Hepatocyte (in vitro differentiated cells): ENCODE measurements around the gene LIX1. TPM values are rescaled to one million over a fixed set of nuclear protein-coding genes. Genes with fewer than 3 reads are reported as not detected.

Experiments used
- DNase-seq: peaks from one replicate; pipeline ENCODE4 v3.0.0-alpha.2; 2016; ENCODE audit warnings: low spot score
- H2AFZ ChIP-seq: fragments of 200-600 bp; sonication (generic); 2 replicates; pipeline ENCODE4 v1.6.0; 2016; ENCODE audit warnings: antibody characterized with exemption, mild to moderate bottlenecking
- H3K27ac ChIP-seq: fragments of 200-600 bp; sonication (generic); 2 replicates; pipeline ENCODE4 v1.5.1; 2016; ENCODE audit warnings: mild to moderate bottlenecking
- H3K27me3 ChIP-seq: fragments of 200-600 bp; sonication (generic); 2 replicates; pipeline ENCODE4 v1.6.1; 2016
- H3K36me3 ChIP-seq: fragments of 200-600 bp; sonication (generic); replicated peaks from 2 replicates; pipeline ENCODE4 v1.5.1; 2016; ENCODE audit warnings: low read depth; ENCODE audit not compliant: insufficient read depth
- H3K4me1 ChIP-seq: fragments of 200-600 bp; sonication (generic); 2 replicates; pipeline ENCODE4 v1.5.1; 2016; ENCODE audit warnings: mild to moderate bottlenecking, moderate library complexity; ENCODE audit not compliant: insufficient read depth
- H3K4me2 ChIP-seq: fragments of 200-600 bp; sonication (generic); 2 replicates; pipeline ENCODE4 v1.6.0; 2016
- H3K4me3 ChIP-seq: fragments of 200-600 bp; sonication (generic); 2 replicates; pipeline ENCODE4 v1.5.1; 2016; ENCODE audit warnings: mild to moderate bottlenecking
- H3K79me2 ChIP-seq: fragments of 200-600 bp; sonication (generic); 2 replicates; pipeline ENCODE4 v1.6.0; 2017; ENCODE audit warnings: mild to moderate bottlenecking
- H3K9me2 ChIP-seq: fragments of 200-600 bp; sonication (generic); replicated peaks from 2 replicates; pipeline ENCODE4 v1.6.0; 2017; ENCODE audit warnings: mild to moderate bottlenecking; ENCODE audit not compliant: insufficient read depth
- H3K9me3 ChIP-seq: fragments of 200-600 bp; sonication (generic); 2 replicates; pipeline ENCODE4 v1.5.1; 2016; ENCODE audit warnings: low read depth, mild to moderate bottlenecking
- H4K20me1 ChIP-seq: fragments of 200-600 bp; sonication (generic); 2 replicates; pipeline ENCODE4 v1.6.0; 2016; ENCODE audit warnings: mild to moderate bottlenecking; ENCODE audit not compliant: insufficient read depth, poor library complexity, severe bottlenecking
- CTCF ChIP-seq: fragments of 200-600 bp; sonication (generic); IDR thresholded peaks from 2 replicates; pipeline ENCODE4 v1.5.1; 2016; ENCODE audit warnings: antibody characterized with exemption, mild to moderate bottlenecking; ENCODE audit not compliant: poor library complexity
- EZH2 ChIP-seq: fragments of 200-600 bp; sonication (generic); IDR thresholded peaks from 2 replicates; pipeline ENCODE4 v1.6.1; 2016; ENCODE audit warnings: antibody characterized with exemption, mild to moderate bottlenecking, borderline replicate concordance
- EZH2phosphoT487 ChIP-seq: fragments of 200-600 bp; sonication (generic); IDR thresholded peaks from one replicate; pipeline ENCODE4 v1.6.1; 2018; ENCODE audit warnings: antibody characterized with exemption, mild to moderate bottlenecking, low read depth, moderate library complexity; ENCODE audit not compliant: unreplicated experiment, severe bottlenecking
- WGBS: methylation state at CpG from one replicate; pipeline ENCODE4 v1.1.6; 2016; ENCODE audit warnings: low lambda C conversion rate; ENCODE audit errors: missing lambda C conversion rate; 5-methylcytosine and 5-hydroxymethylcytosine counted together
- polyA plus RNA-seq: library from polyadenylated mRNA; unstranded; fragments of >200 nt; fragmentation: Nextera tagmentation; extraction: Ambion mirVana; gene quantifications from 2 replicates; pipeline ENCODE4 v1.2.1, GENCODE V29; 2016
- total RNA-seq: library from RNA; depleted of rRNA; stranded (reverse); fragments of >200 nt; gene quantifications from 2 replicates; pipeline ENCODE4 v1.2.3, GENCODE V29; 2014

The LIX1 gene
- total and polyA plus RNA-seq, 2 experiments from 2014 or later, result 4.3 to 6.2 TPM

- Histone ChIP-seq H3K4me1 (no peaks in the 10 kb centered on the region), H3K27me3 (no peaks in the 10 kb centered on the region), H3K4me3 (no peak overlapping the region), H3K27ac (no peak overlapping the region), H3K9me3 (peaks cover 9% of the 10 kb centered on the region), H3K9me2 (no peaks in the 10 kb centered on the region), H3K4me2 (no peak overlapping the region), H2AFZ (no peak overlapping the region), H4K20me1 (no peaks in the 10 kb centered on the region), H3K36me3 (peaks cover 5% of the 10 kb centered on the region), H3K79me2 (no peaks in the 10 kb centered on the region)
- WGBS, result 95% methylated on average over 2 of the region's 2 CpGs
- DNase-seq, result no peak
- TF ChIP-seq EZH2 (no peak), CTCF (no peak), EZH2phosphoT487 (no peak)
Measured at GRCh38 chr5:97157689-97158088, 15.3 kb upstream of the LIX1 start.

- H3K27ac ChIP-seq, result no peak overlapping the region
- no peaks in the 10 kb centered on the region for H3K9me3 ChIP-seq
- 91% methylated on average over 3 of the region's 3 CpGs for WGBS
- TF ChIP-seq CTCF, result no peak
- TF ChIP-seq EZH2, result no peak
- TF ChIP-seq EZH2phosphoT487, result no peak
- H3K79me2 ChIP-seq, result no peaks in the 10 kb centered on the region
- no peaks in the 10 kb centered on the region for H3K27me3 ChIP-seq
- DNase-seq, result no peak
- H3K4me2 ChIP-seq, result no peak overlapping the region
- H2AFZ ChIP-seq, result no peak overlapping the region
- no peak overlapping the region for H3K4me3 ChIP-seq
- H3K36me3 ChIP-seq, result no peaks in the 10 kb centered on the region
- no peaks in the 10 kb centered on the region for H3K9me2 ChIP-seq
- no peaks in the 10 kb centered on the region for H4K20me1 ChIP-seq
- no peaks in the 10 kb centered on the region for H3K4me1 ChIP-seq
Measured at GRCh38 chr5:97151370-97151769, 9.0 kb upstream of the LIX1 start.

GRCh38 chr5:97150401-97150800 lies 8.0 kb upstream of the LIX1 start:
- Histone ChIP-seq H3K4me1 (no peaks in the 10 kb centered on the region), H3K79me2 (no peaks in the 10 kb centered on the region), H3K4me2 (no peak overlapping the region), H3K4me3 (no peak overlapping the region), H4K20me1 (no peaks in the 10 kb centered on the region), H2AFZ (no peak overlapping the region), H3K36me3 (no peaks in the 10 kb centered on the region), H3K27ac (no peak overlapping the region), H3K9me2 (no peaks in the 10 kb centered on the region), H3K27me3 (no peaks in the 10 kb centered on the region), H3K9me3 (no peaks in the 10 kb centered on the region)
- no peak for DNase-seq
- WGBS, result 65% methylated on average over 1 of the region's 1 CpG
- TF ChIP-seq EZH2phosphoT487 (no peak), EZH2 (no peak), CTCF (no peak)

GRCh38 chr5:97149709-97150108 lies 7.3 kb upstream of the LIX1 start:
- Histone ChIP-seq H3K27ac (no peak overlapping the region), H3K27me3 (no peaks in the 10 kb centered on the region), H3K4me2 (no peak overlapping the region), H3K4me1 (no peaks in the 10 kb centered on the region), H3K4me3 (no peak overlapping the region), H2AFZ (no peak overlapping the region), H4K20me1 (no peaks in the 10 kb centered on the region), H3K9me2 (no peaks in the 10 kb centered on the region), H3K36me3 (no peaks in the 10 kb centered on the region), H3K9me3 (no peaks in the 10 kb centered on the region), H3K79me2 (no peaks in the 10 kb centered on the region)
- no peak for TF ChIP-seq EZH2
- no peak for TF ChIP-seq CTCF
- TF ChIP-seq EZH2phosphoT487, result no peak
- no peak for DNase-seq
- 84% methylated on average over 2 of the region's 2 CpGs for WGBS
